Liver (tissue), 3 donors: Measurements from ENCODE around the gene RASL11B.

Source experiments
- GABPA ChIP-seq, 2 donors: IDR thresholded peaks in 1 of 2; conservative IDR thresholded peaks in 1 of 2; 2 replicates each; pipeline ENCODE4 v1.6.1; 2016; ENCODE audit warnings: antibody characterized with exemption in 2 of 2, mild to moderate bottlenecking in 1 of 2, moderate library complexity in 1 of 2
- JUND ChIP-seq, 2 donors: IDR thresholded peaks; 2 replicates each; pipeline ENCODE4 v1.6.1; 2016; ENCODE audit warnings: antibody characterized with exemption in 2 of 2
- RAD21 ChIP-seq, 2 donors: IDR thresholded peaks; 2 replicates each; pipeline ENCODE4 v1.6.1; 2016; ENCODE audit warnings: antibody characterized with exemption in 2 of 2, mild to moderate bottlenecking in 2 of 2
- RXRA ChIP-seq, 2 donors: IDR thresholded peaks; 2 replicates each; pipeline ENCODE4 v1.6.1; 2017 to 2018; ENCODE audit warnings: antibody characterized with exemption in 2 of 2, mild to moderate bottlenecking in 1 of 2
- SP1 ChIP-seq: IDR thresholded peaks from 2 replicates; pipeline ENCODE4 v1.6.1; 2018; ENCODE audit warnings: antibody characterized with exemption, mild to moderate bottlenecking
- TAF1 ChIP-seq: conservative IDR thresholded peaks from 2 replicates; pipeline ENCODE4 v1.6.1; 2016; ENCODE audit warnings: antibody characterized with exemption, mild to moderate bottlenecking
- YY1 ChIP-seq: IDR thresholded peaks from 2 replicates; pipeline ENCODE4 v1.6.1; 2016; ENCODE audit warnings: antibody characterized with exemption, mild to moderate bottlenecking
- TF ChIP-seq, protein P1 (sequence below): fragments of 150-350 bp; IDR thresholded peaks from 2 replicates; pipeline ENCODE4 v1.5.1; 2017; ENCODE audit warnings: improper control_type of control experiment, low read depth, low read length; ENCODE audit not compliant: missing input control
- TF ChIP-seq, protein P2 (sequence below): IDR thresholded peaks from 2 replicates; pipeline ENCODE4 v1.6.1; 2016; ENCODE audit warnings: antibody characterized with exemption
- donor health status: healthy.
- donor health status: healthy.

DNA sequence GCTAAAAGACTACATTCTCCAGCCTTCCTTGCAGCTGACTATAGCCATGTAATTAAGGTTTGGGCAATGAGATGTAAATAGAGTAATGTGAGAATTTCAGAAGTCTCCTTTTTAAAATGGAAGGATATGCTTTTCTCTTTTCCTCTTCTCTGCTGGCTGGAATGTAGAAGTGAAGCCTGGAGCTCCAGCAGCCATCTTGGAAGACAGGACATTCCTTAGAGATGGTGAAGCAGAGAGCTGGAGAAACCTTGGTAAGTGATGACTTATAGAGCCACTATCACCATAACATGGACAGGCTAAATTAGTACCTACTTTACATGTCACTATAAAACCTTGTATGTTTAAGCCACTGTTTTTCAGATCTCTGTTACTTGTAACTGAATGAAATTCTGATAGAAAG, 48.0 kb downstream of the RASL11B start:
- TF ChIP-seq, protein P1, sequence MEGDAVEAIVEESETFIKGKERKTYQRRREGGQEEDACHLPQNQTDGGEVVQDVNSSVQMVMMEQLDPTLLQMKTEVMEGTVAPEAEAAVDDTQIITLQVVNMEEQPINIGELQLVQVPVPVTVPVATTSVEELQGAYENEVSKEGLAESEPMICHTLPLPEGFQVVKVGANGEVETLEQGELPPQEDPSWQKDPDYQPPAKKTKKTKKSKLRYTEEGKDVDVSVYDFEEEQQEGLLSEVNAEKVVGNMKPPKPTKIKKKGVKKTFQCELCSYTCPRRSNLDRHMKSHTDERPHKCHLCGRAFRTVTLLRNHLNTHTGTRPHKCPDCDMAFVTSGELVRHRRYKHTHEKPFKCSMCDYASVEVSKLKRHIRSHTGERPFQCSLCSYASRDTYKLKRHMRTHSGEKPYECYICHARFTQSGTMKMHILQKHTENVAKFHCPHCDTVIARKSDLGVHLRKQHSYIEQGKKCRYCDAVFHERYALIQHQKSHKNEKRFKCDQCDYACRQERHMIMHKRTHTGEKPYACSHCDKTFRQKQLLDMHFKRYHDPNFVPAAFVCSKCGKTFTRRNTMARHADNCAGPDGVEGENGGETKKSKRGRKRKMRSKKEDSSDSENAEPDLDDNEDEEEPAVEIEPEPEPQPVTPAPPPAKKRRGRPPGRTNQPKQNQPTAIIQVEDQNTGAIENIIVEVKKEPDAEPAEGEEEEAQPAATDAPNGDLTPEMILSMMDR = no peak
- TF ChIP-seq SP1 (no peak), TAF1 (no peak), JUND (IDR thresholded peaks at IDR 0.05) (no peak), GABPA (IDR thresholded peaks at IDR 0.05 in 1 of 2, conservative IDR thresholded peaks at IDR 0.05 in 1 of 2) (no peak), RAD21 (IDR thresholded peaks at IDR 0.05) (no peak), YY1 (no peak), RXRA (IDR thresholded peaks at IDR 0.05) (no peak)
- TF ChIP-seq, protein P2, sequence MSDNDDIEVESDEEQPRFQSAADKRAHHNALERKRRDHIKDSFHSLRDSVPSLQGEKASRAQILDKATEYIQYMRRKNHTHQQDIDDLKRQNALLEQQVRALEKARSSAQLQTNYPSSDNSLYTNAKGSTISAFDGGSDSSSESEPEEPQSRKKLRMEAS = no peak
